Measurements from ENCODE around the gene PDK2. TPM values are rescaled to one million over a fixed set of nuclear protein-coding genes. Genes with fewer than 3 reads are reported as not detected.
A peak's percentile ranks its signal among the peaks of the same experiment; 100 is the strongest.

PDK2 gene
- total RNA-seq, 1 donor from 2014 or later = 44.6 TPM

DNA sequence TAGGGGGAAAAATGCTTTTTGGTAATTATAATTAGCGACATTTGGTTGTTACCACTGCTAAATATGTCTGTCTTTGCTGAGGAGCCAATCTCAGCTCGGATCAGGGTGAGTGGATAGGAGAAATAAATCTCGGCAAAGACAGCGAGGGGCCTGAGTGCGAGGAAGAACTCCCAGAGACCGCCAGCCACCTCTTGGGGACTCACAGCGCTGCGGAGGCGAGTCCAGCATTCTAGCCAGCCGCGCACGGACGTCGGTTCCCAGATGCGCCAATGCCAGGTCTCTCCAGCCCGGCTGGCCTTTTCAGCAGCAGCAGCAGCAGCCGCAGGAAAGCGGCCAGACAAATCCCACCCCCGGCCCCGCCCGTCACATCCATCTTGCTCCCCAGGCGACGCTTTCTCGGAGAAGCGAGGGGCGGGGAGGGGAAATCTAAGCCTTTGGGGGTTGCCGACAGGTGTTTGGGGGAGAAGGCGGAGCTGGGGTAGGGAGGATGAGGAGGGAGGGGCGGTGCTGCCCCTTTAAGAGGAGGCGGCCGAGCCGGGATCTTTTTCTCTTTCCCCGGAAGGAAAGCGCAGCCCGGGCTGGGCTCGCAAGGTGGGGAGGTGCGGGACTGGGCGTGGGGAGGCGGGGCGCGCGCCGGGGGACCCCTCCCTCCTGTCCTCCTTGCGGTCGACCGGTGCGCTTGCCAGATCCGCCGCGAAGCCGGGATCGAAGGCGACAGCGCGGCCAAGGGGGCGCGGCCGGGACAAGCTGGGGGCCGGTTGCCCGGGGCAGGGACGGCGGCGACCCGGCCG lies 39.5 kb upstream of the PDK2 start, which contains the start of gene ITGA3:
TSS of gene ITGA3 (plus strand) at position 685 of the 791 bp plus-strand sequence. CDS start 330 bp downstream, outside the sequence.
- peak within 1 kb of the TSS; percentile 97 for H3K27ac Mint-ChIP-seq
- no peaks in the 10 kb centered on the region for H3K9me3 Mint-ChIP-seq
- peaks cover 76% of the 10 kb centered on the region for H3K4me1 Mint-ChIP-seq
- H3K27me3 Mint-ChIP-seq (ENCODE audit: low read depth) = peaks cover 2% of the 10 kb centered on the region
- TF ChIP-seq, protein P1, sequence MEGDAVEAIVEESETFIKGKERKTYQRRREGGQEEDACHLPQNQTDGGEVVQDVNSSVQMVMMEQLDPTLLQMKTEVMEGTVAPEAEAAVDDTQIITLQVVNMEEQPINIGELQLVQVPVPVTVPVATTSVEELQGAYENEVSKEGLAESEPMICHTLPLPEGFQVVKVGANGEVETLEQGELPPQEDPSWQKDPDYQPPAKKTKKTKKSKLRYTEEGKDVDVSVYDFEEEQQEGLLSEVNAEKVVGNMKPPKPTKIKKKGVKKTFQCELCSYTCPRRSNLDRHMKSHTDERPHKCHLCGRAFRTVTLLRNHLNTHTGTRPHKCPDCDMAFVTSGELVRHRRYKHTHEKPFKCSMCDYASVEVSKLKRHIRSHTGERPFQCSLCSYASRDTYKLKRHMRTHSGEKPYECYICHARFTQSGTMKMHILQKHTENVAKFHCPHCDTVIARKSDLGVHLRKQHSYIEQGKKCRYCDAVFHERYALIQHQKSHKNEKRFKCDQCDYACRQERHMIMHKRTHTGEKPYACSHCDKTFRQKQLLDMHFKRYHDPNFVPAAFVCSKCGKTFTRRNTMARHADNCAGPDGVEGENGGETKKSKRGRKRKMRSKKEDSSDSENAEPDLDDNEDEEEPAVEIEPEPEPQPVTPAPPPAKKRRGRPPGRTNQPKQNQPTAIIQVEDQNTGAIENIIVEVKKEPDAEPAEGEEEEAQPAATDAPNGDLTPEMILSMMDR (IDR thresholded peaks at IDR 0.05; ENCODE audit: unreplicated experiment) = no peak
- peak; percentile 69 to 84 for DNase-seq (ENCODE audit: low spot score in 2 of 2, unreplicated experiment in 2 of 2)
- H3K4me3 Mint-ChIP-seq = peak within 1 kb of the TSS; percentile 84
- H3K36me3 Mint-ChIP-seq = no peaks in the 10 kb centered on the region

DNA sequence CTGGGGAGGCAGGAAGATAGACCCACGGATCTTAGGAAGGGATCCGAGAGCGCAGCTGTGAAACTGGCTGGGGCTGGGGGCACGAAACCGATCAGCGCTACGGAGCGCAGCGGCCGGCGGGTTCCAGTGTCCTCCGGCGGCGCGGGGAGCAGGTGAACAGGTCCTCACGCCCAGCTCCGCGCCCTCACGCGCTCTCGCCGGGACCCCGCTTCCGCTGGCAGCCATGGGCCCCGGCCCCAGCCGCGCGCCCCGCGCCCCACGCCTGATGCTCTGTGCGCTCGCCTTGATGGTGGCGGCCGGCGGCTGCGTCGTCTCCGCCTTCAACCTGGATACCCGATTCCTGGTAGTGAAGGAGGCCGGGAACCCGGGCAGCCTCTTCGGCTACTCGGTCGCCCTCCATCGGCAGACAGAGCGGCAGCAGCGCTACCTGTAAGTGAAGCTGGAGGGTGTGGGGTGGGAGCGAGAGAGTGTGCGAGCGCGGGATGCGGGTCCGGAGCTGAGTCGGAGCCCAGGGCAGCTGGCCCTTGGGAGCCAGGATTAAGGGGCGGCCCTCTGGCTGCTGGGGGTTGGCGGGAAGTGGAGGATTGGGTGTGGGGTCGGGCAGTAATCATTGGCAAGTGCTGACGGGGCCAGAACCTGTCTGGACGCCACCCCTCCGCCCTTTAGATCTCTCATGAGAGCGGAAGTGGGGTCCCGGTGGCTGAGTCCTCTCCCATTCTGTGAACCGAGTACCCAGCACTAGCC lies 38.8 kb upstream of the PDK2 start:
- TF ChIP-seq, protein P1 (IDR thresholded peaks at IDR 0.05; ENCODE audit: unreplicated experiment) = peak; percentile 35
- no peaks in the 10 kb centered on the region for H3K9me3 Mint-ChIP-seq
- H3K4me1 Mint-ChIP-seq = peaks cover 77% of the 10 kb centered on the region
- DNase-seq (ENCODE audit: low spot score in 2 of 2, unreplicated experiment in 2 of 2) = peak; percentile 62 to 81
- H3K27ac Mint-ChIP-seq = peak overlapping the region; percentile 83
- no peaks in the 10 kb centered on the region for H3K36me3 Mint-ChIP-seq
- peaks cover 2% of the 10 kb centered on the region for H3K27me3 Mint-ChIP-seq (ENCODE audit: low read depth)
- H3K4me3 Mint-ChIP-seq = peak overlapping the region; percentile 84

DNA sequence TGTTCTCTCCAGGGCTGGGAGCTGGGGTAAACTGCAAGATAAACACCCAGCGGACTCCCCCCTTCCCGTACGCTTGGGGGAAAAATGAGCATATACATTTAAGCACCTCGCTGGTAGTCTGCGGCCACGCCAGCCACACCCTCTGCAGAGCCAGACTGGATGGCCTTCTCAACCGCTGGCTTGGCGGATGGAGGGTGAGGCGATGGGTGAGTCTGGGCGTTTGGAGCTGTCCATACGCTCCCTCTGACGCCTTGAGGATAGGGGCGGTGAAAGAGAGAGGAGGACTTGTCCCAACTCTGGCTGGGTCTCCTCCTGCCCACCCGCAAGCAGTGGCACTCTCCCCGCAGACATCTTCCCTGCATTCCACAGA lies 38.2 kb upstream of the PDK2 start:
- Mint-ChIP-seq H3K9me3 (no peaks in the 10 kb centered on the region), H3K27ac (peak overlapping the region; percentile 83), H3K4me3 (peak overlapping the region; percentile 84), H3K4me1 (peaks cover 75% of the 10 kb centered on the region), H3K36me3 (no peaks in the 10 kb centered on the region), H3K27me3 (ENCODE audit: low read depth) (peaks cover 2% of the 10 kb centered on the region)
- TF ChIP-seq, protein P1 (IDR thresholded peaks at IDR 0.05; ENCODE audit: unreplicated experiment) = no peak
- DNase-seq (ENCODE audit: low spot score in 2 of 2, unreplicated experiment in 2 of 2) = no peak

DNA sequence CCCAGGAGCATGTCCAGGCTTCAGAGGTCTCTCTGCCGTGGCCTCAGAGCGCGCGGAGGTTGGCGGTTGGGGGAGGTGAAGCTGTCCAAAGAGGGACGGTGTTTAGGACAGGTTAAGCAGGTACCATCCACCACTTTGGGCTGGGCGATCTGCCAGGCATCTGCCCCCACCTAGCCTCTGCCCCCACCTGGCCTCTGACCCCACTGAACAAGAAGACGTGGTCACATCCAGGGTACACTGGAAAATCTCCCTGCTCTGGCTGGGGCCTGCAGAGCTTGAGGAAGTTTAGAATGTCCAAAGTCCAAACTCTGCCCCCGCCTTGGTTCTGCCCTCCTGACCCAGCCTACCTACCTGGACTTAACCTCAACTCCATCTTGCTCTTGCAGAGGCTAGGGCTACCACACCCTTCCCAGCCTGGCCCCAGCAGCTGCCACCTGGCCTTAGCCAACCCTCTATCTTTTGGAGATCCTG lies 37.6 kb upstream of the PDK2 start:
- Mint-ChIP-seq H3K4me3 (peak overlapping the region; percentile 84), H3K27me3 (ENCODE audit: low read depth) (peaks cover 2% of the 10 kb centered on the region), H3K27ac (peak overlapping the region; percentile 83), H3K4me1 (peaks cover 75% of the 10 kb centered on the region), H3K36me3 (no peaks in the 10 kb centered on the region), H3K9me3 (no peaks in the 10 kb centered on the region)
- DNase-seq (ENCODE audit: low spot score in 2 of 2, unreplicated experiment in 2 of 2) = no peak
- TF ChIP-seq, protein P1 (IDR thresholded peaks at IDR 0.05; ENCODE audit: unreplicated experiment) = no peak

DNA sequence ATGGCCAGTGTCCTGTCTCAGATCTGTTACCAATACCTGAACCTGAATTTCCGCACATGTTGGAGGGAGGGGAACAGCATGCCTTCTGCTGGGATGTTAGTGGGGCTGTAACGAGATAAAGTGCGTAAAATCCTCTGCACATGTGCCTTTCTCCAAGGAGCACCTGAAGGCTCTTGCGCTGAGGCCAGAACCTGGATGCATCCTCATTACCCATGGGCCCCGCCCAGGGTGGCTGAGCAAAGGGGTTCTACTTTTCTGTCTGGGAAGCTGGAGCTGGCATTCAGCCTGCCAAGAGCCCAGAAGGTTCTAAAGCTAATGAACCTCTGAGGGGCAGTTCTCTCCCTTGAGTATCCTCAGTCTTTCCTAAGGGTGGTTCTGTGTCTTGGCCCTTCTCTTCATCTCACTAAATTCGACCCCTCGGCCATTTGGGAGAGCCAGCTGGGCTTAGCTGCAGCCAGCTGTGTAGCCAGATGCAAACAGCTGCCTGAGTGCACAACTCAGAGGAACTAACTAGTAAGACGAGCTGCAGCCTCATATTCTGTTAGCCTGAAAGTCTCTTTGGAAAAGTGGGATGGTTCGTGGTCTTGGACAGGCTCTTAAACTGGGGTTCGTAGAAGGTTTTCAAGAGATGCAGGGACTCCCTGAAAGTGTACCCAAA lies 36.7 kb upstream of the PDK2 start:
- Mint-ChIP-seq H3K4me1 (peaks cover 71% of the 10 kb centered on the region), H3K27ac (peak overlapping the region; percentile 8), H3K9me3 (no peaks in the 10 kb centered on the region), H3K4me3 (peak overlapping the region; percentile 84), H3K36me3 (no peaks in the 10 kb centered on the region), H3K27me3 (ENCODE audit: low read depth) (peaks cover 2% of the 10 kb centered on the region)
- TF ChIP-seq, protein P1 (IDR thresholded peaks at IDR 0.05; ENCODE audit: unreplicated experiment) = no peak
- DNase-seq (ENCODE audit: low spot score in 2 of 2, unreplicated experiment in 2 of 2) = no peak

Data from mesothelial cell of epicardium (in vitro differentiated cells).